SK-N-MC (cell line): ENCODE data around the gene KCTD11.

Experiments used
- EZH2 ChIP-seq: fragments of 200-600 bp; sonication (generic); IDR thresholded peaks from one replicate; pipeline ENCODE4 v1.6.1; 2017; ENCODE audit warnings: antibody characterized with exemption
- POLR2AphosphoS5 ChIP-seq: IDR thresholded peaks from 2 replicates; pipeline ENCODE4 v1.6.1; 2012; ENCODE audit warnings: mild to moderate bottlenecking, low read depth, low read length, borderline replicate concordance

DNA sequence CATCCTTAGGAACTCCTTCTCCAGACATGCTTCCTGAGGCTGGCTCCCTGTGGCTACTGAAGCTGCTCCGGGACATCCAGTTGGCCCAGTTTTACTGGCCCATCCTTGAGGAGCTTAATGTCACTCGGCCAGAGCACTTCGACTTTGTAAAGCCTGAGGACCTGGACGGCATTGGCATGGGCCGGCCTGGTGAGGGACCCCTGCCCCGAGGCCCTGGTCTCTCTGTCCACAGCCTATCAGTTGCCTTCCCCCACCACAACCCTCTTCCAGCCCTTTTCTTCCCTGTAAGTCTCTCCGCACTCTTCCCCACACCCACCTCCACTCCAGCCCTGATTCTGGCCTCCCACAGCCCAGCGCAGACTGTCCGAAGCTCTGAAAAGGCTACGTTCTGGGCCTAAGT is 30.9 kb downstream of the KCTD11 start:
- no peak for TF ChIP-seq POLR2AphosphoS5
- TF ChIP-seq EZH2, result no peak
